Skeletal muscle tissue (tissue), 4 donors: Measurements from ENCODE around the gene UGGT2. TPM values are rescaled to one million over a fixed set of nuclear protein-coding genes. Genes with fewer than 3 reads are reported as not detected.
"Not testable (repeated sequence)": the region's sequence is repeated elsewhere in the genome, so short reads cannot be mapped to it uniquely, and the experiment has no call there.

Experiments
- H3K27ac ChIP-seq: one replicate; pipeline ENCODE4 v1.7.0; 2013; ENCODE audit warnings: mild to moderate bottlenecking, low read depth, low read length, inconsistent platforms
- H3K27me3 ChIP-seq, 3 donors: one replicate each; pipeline ENCODE4 v1.7.0; 2013; ENCODE audit warnings: low read length in 3 of 3; ENCODE audit not compliant: control insufficient read depth in 3 of 3, insufficient read depth in 3 of 3
- H3K36me3 ChIP-seq, 3 donors: one replicate each; pipeline ENCODE4 v1.7.0; 2013; ENCODE audit warnings: low read length in 3 of 3; ENCODE audit not compliant: control insufficient read depth in 3 of 3, insufficient read depth in 3 of 3
- H3K4me1 ChIP-seq, 3 donors: one replicate each; pipeline ENCODE4 v1.7.0; 2013; ENCODE audit warnings: low read length in 3 of 3, mild to moderate bottlenecking in 3 of 3; ENCODE audit not compliant: control insufficient read depth in 3 of 3, insufficient read depth in 3 of 3
- H3K4me3 ChIP-seq, 3 donors: one replicate each; pipeline ENCODE4 v1.7.0; 2013; ENCODE audit warnings: low read length in 3 of 3
- H3K9ac ChIP-seq, 3 donors: one replicate each; pipeline ENCODE4 v1.7.0; 2013; ENCODE audit warnings: low read length in 3 of 3, mild to moderate bottlenecking in 3 of 3, moderate library complexity in 2 of 3, low read depth in 1 of 3
- H3K9me3 ChIP-seq, 3 donors: one replicate each; pipeline ENCODE4 v1.7.0; 2013; ENCODE audit warnings: low read length in 3 of 3; ENCODE audit not compliant: control insufficient read depth in 3 of 3
- total RNA-seq: library from RNA; depleted of rRNA; stranded (reverse); fragments of >200 nt; gene quantifications from one replicate; pipeline ENCODE4 v1.2.3, GENCODE V29; 2014
- donor health status: Osteomylitis.

UGGT2 gene
- total RNA-seq, 1 donor from 2014 or later = 43.8 TPM

GRCh38 chr13:95950103-95950502 lies 103.1 kb downstream of the UGGT2 start:
- Histone ChIP-seq H3K4me3 (no peak overlapping the region), H3K27me3 (no peaks in the 10 kb centered on the region), H3K36me3 (no peaks in the 10 kb centered on the region), H3K27ac (no peak overlapping the region), H3K9ac (no peak overlapping the region), H3K4me1 (no peaks in the 10 kb centered on the region), H3K9me3 (no peaks in the 10 kb centered on the region)

DNA sequence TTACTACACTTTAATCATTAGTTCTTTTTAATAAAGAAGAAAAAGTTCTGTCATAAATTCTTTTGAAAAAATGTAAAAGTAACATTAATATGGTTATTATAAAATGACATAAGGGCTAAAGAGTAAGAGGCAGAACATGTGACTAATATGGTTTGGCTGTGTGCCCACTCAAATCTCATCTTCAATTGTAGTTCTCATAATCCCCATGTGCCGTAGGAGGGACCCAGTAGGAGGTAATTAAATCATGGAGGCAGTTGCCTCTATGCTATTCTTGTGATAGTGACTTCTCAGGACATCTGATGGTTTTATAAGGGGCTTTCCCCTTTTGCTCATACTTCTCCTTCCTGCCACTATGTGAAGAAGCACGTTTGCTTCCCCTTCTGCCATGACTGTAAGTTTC lies 104.5 kb downstream of the UGGT2 start:
- Histone ChIP-seq H3K27me3 (no peaks in the 10 kb centered on the region), H3K9ac (no peak overlapping the region), H3K4me3 (no peak overlapping the region), H3K27ac (no peak overlapping the region), H3K36me3 (no peaks in the 10 kb centered on the region), H3K4me1 (no peaks in the 10 kb centered on the region), H3K9me3 (no peaks in the 10 kb centered on the region)

- Histone ChIP-seq H3K27ac (no peak overlapping the region), H3K9me3 (no peaks in the 10 kb centered on the region), H3K9ac (no peak overlapping the region), H3K4me1 (no peaks in the 10 kb centered on the region), H3K36me3 (peaks cover 16 to 19% (median 18%) of the 10 kb centered on the region in 3 donors), H3K27me3 (no peaks in the 10 kb centered on the region), H3K4me3 (no peak overlapping the region)
Measured at GRCh38 chr13:95937714-95938320, 115.4 kb downstream of the UGGT2 start.

DNA sequence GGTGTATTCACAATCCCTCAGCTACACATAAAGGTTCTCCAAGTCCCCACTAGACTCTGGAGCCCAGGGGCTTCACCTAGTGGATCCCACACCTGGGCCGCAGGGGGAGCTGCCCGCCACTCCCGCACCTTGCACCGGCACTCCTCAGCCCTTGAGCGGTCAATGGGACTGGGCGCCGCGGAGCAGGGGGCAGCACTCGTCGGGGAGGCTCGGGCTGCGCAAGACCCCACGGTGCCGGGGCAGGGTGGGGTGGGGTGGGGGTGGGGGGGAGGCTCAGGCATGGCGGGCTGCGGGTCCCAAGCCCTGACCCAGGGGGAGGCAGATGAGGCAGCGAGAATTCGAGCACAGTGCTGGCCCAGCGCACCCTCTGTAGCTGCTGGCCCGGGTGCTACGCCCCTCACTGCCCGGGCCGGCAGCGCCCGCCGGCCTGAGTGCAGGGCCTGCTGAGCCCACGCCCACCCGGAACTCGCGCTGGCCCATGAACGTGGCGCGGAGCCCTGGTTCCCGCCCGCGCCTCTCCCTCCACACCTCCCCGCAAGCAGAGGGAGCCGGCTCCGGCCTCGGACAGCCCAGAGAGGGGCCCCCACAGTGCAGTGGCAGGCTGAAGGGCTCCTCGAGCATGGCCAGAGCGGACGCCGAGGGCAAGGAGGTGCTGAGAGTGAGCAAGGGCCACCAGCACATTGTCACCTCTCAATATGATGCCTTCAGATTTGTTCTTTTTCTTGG lies 121.7 kb downstream of the UGGT2 start:
- Histone ChIP-seq H3K9ac (no peak overlapping the region), H3K36me3 (peaks cover 10 to 13% (median 11%) of the 10 kb centered on the region in 3 donors), H3K4me1 (no peaks in the 10 kb centered on the region), H3K27ac (no peak overlapping the region), H3K27me3 (no peaks in the 10 kb centered on the region), H3K9me3 (peaks cover 0 to 3% (median 0%) of the 10 kb centered on the region in 3 donors), H3K4me3 (no peak overlapping the region)

DNA sequence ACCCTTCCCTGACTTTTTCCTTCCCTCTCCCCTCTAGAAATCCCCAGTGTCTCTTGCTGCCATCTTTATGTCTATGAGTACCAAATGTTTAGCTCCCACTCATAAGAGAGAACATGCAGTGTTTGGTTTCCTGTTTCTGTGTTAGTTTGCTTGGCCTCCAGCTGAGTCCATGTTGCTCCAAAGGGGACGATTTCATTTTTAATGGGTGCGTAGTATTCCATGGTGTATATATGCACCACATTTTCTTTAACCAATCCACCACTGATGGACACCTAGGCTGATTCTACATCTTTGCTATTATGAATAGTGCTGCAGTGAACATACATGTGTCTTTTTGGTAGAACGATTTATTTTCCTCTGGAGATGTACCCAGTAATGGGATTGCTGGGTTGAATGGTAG lies 123.8 kb downstream of the UGGT2 start:
- no peak overlapping the region for H3K9ac ChIP-seq
- H3K9me3 ChIP-seq = peaks cover 0 to 3% (median 0%) of the 10 kb centered on the region in 3 donors
- no peaks in the 10 kb centered on the region for H3K27me3 ChIP-seq

DNA sequence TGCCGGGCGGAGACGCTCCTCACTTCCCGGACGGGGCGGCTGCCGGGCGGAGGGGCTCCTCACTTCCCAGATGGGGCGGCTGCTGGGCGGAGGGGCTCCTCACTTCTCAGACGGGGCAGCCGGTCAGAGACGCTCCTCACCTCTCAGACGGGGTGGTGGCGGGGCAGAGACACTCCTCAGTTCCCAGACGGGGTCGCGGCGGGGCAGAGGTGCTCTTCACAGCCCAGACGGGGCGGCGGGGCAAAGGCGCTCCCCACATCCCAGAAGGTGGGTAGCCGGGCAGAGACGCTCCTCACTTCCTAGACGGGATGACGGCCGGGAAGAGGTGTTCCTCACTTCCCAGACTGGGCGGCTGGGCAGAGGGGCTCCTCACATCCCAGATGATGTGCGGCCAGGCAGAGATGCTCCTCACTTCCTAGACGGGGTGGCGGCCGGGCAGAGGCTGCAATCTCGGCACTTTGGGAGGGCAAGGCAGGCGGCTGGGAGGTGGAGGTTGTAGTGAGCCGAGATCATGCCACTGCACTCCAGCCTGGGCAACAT lies 124.8 kb downstream of the UGGT2 start:
- not testable (repeated sequence) for H3K36me3 ChIP-seq, H3K9ac ChIP-seq, H3K4me1 ChIP-seq, H3K27me3 ChIP-seq, H3K4me3 ChIP-seq, H3K9me3 ChIP-seq, H3K27ac ChIP-seq

More for the DNA sequence above, 123.8 kb downstream of the UGGT2 start:
- Histone ChIP-seq H3K27ac (no peak overlapping the region), H3K4me3 (no peak overlapping the region), H3K4me1 (no peaks in the 10 kb centered on the region), H3K36me3 (peaks cover 0 to 2% (median 0%) of the 10 kb centered on the region in 3 donors)

GRCh38 chr13:95926231-95926630 lies 127.0 kb downstream of the UGGT2 start:
- H3K27me3 ChIP-seq = no peaks in the 10 kb centered on the region
- no peaks in the 10 kb centered on the region for H3K4me1 ChIP-seq
- no peak overlapping the region for H3K4me3 ChIP-seq
- peaks cover 0 to 3% (median 0%) of the 10 kb centered on the region in 3 donors for H3K9me3 ChIP-seq
- no peaks in the 10 kb centered on the region for H3K36me3 ChIP-seq
- H3K27ac ChIP-seq = no peak overlapping the region
- H3K9ac ChIP-seq = no peak overlapping the region

- Histone ChIP-seq H3K9ac (no peak overlapping the region), H3K9me3 (peaks cover 0 to 3% (median 0%) of the 10 kb centered on the region in 3 donors), H3K4me3 (no peak overlapping the region), H3K27ac (no peak overlapping the region), H3K36me3 (no peaks in the 10 kb centered on the region), H3K4me1 (no peaks in the 10 kb centered on the region), H3K27me3 (no peaks in the 10 kb centered on the region)
Measured at GRCh38 chr13:95924389-95924994, 128.7 kb downstream of the UGGT2 start.

DNA sequence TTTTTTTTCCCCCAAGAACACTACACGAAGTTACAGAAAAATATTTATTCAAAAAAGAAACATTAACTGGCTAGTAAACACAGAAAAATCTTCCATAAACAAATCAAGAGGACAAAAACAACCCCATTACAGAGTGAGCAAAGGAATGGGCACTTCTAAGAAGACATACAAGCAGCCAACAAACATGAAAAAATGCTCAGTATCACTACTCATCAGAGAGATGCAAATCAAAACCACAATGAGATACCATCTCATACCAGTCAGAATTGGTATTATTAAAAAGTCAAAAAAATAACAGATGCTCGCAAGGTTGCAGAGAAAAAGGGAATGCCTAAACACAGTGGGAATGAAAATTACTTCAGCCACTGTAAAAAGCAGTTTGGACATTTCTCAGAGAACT lies 131.7 kb downstream of the UGGT2 start:
- Histone ChIP-seq H3K4me1 (no peaks in the 10 kb centered on the region), H3K27ac (no peak overlapping the region), H3K36me3 (peaks cover 0 to 2% (median 0%) of the 10 kb centered on the region in 3 donors), H3K9ac (no peak overlapping the region), H3K9me3 (no peaks in the 10 kb centered on the region), H3K4me3 (no peak overlapping the region), H3K27me3 (no peaks in the 10 kb centered on the region)

DNA sequence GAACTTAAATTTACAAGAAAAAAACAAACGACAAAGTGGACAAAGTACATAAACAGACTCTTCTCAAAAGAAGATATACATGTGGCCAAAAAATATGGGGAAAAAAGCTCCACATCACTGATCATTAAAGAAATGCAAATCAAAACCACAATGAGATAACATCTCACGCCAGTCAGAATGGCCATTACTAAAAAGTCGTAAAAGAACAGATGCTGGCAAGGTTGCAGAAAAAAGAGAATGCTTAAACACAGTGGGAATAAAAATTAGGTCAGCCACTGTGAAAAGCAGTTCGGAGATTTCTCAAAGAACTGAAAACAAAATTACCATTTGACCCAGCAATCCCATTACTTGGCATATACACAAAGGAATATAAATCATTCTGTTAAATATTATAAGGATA lies 132.7 kb downstream of the UGGT2 start:
- no peaks in the 10 kb centered on the region for H3K27me3 ChIP-seq
- H3K36me3 ChIP-seq = peaks cover 0 to 3% (median 2%) of the 10 kb centered on the region in 3 donors
- no peak overlapping the region for H3K27ac ChIP-seq

More for the DNA sequence above, 132.7 kb downstream of the UGGT2 start:
- Histone ChIP-seq H3K4me1 (no peaks in the 10 kb centered on the region), H3K4me3 (no peak overlapping the region), H3K9me3 (no peaks in the 10 kb centered on the region), H3K9ac (no peak overlapping the region)
